HL-60 (cell line): Measurements from ENCODE around the gene TMEM63A.
A peak's percentile ranks its signal among the peaks of the same experiment; 100 is the strongest.

Source experiments
- DNase-seq, 2 experiments: peaks; one replicate each; pipeline ENCODE4 v3.0.0-alpha.2; 2010 to 2020; ENCODE audit warnings: low read depth in 1 of 2, low spot score in 1 of 2
- H3K27ac ChIP-seq: fragments of 250-450 bp; sonication (Bioruptor Pico); replicated peaks from 2 replicates; pipeline ENCODE4 v1.5.1; 2020; ENCODE audit warnings: mild to moderate bottlenecking, moderate library complexity
- H3K27me3 ChIP-seq: fragments of 250-450 bp; sonication (Bioruptor Pico); 2 replicates; pipeline ENCODE4 v1.5.1; 2021; ENCODE audit warnings: mild to moderate bottlenecking, moderate library complexity; ENCODE audit not compliant: insufficient read depth, poor library complexity, severe bottlenecking
- H3K4me3 ChIP-seq: replicated peaks from 2 replicates; pipeline ENCODE4 v1.5.1; 2011; ENCODE audit warnings: mild to moderate bottlenecking, control low read depth, low read length; ENCODE audit not compliant: insufficient read depth
- CTCF ChIP-seq: IDR thresholded peaks from one replicate; pipeline ENCODE4 v1.5.1; 2011; ENCODE audit warnings: low read length, control low read depth, inconsistent platforms; ENCODE audit not compliant: insufficient read depth
- GABPA ChIP-seq: IDR thresholded peaks from 2 replicates; pipeline ENCODE4 v1.6.1; 2012; ENCODE audit warnings: low read depth
- POLR2AphosphoS5 ChIP-seq: IDR thresholded peaks from 2 replicates; pipeline ENCODE4 v1.6.1; 2012; ENCODE audit warnings: low read depth
- REST ChIP-seq: IDR thresholded peaks from 2 replicates; pipeline ENCODE4 v1.6.1; 2012; ENCODE audit warnings: low read depth; ENCODE audit not compliant: insufficient replicate concordance
- SPI1 ChIP-seq: IDR thresholded peaks from 2 replicates; pipeline ENCODE4 v1.6.1; 2012; ENCODE audit warnings: low read depth, mild to moderate bottlenecking, borderline replicate concordance

The TMEM63A gene

GRCh38 chr1:225928186-225929175 is 46.3 kb upstream of the TMEM63A start:
- DNase-seq, result peak in 1 of 2 experiments; percentile 24

GRCh38 chr1:225926551-225927113 is 44.5 kb upstream of the TMEM63A start:
- Histone ChIP-seq H3K27ac (peak overlapping the region; percentile 80), H3K27me3 (no peaks in the 10 kb centered on the region), H3K4me3 (no peak overlapping the region)
- 0 out of 2 replicates have a peak, but pooled peaks have one; percentile 50 for TF ChIP-seq POLR2AphosphoS5
- peak; percentile 94 for TF ChIP-seq SPI1
- TF ChIP-seq CTCF, result no peak
- DNase-seq, result peak; percentile 38 to 70

More at GRCh38 chr1:225928186-225929175, 46.3 kb upstream of the TMEM63A start:
- TF ChIP-seq SPI1 (no peak), GABPA (no peak), POLR2AphosphoS5 (no peak), REST (no peak), CTCF (no peak)
- Histone ChIP-seq H3K27me3 (no peaks in the 10 kb centered on the region), H3K4me3 (no peak overlapping the region), H3K27ac (peak overlapping the region; percentile 15)

GRCh38 chr1:225923692-225924555 is 41.7 kb upstream of the TMEM63A start, which contains the start of gene PYCR2:
PYCR2 (minus strand) TSS chr1:225924250; CDS start chr1:225924110, 140 bp downstream.
- H3K4me3 ChIP-seq, result peak within 1 kb of the TSS; percentile 73
- H3K27me3 ChIP-seq, result no peaks in the 10 kb centered on the region
- peak within 1 kb of the TSS; percentile 97 for H3K27ac ChIP-seq
- DNase-seq, result peak; percentile 96 to 98
- TF ChIP-seq POLR2AphosphoS5 (peak; percentile 79), SPI1 (peak; percentile 52; the same call in 1 of the 2 replicates), GABPA (peak; percentile 89), CTCF (no peak), REST (peak; percentile 44)
